ENCODE results near the gene TMEM74B. TPM values are rescaled to one million over a fixed set of nuclear protein-coding genes. Genes with fewer than 3 reads are reported as not detected.
"Not testable (repeated sequence)": the region's sequence is repeated elsewhere in the genome, so short reads cannot be mapped to it uniquely, and the experiment has no call there.

TMEM74B gene
- total and polyA plus RNA-seq, 12 donors = 1.5 to 17.5 (median 2.4) TPM

DNA sequence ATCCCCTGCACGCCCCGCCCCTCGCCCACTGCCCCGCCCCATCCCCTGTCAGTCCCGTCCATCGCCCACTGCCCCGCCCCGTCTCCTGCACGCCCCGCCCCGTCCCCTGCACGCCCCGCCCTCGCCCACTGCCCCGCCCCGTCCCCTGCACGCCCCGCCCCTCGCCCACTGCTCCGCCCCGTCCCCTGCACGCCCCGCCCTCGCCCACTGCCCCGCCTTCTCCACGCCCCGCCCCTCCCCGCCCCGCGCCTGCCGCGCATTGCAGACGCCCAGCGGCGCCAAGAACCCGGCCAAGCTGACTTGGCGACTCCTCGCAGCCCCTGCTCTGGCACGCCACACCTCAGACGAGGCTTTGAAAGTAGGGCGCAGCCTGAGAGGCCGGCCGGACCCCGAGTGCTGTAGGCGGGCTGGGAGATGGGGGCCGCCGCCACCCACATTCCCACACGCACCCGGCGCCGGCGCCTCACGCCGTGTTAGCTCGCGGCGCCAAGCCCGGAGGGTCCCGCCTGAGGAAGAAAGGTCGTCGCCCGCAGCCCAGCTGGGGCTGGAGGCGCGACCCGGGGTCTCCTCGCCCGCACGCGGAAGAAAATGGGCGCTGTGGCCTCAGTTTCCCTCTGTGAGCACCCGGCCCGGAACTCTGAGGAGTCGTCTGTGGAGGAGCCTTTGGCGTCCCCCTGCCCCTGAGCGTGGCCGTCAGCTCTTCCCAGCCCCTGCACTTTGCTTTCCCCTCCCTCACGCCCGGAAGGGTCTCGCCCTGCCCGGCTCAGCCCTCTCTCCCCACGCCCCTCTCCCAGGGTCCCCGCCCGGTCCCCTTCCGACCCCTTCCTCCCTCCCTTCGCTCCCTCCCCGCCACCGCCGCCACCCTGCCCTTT, 41.2 kb upstream of the TMEM74B start, which contains the start of gene RAD21L1:
Gene RAD21L1, plus strand, starts transcription at position 262 of the 872 bp plus-strand sequence. CDS start 2,410 bp downstream, outside the sequence.
- H3K9me3 ChIP-seq = peaks cover 0 to 10% (median 0%) of the 10 kb centered on the region in 11 donors
- H3K36me3 ChIP-seq = no peaks in the 10 kb centered on the region
- H3K27ac ChIP-seq = no peak within 1 kb of the TSS
- WGBS, 2 donors = 2 to 3% methylated on average over 86 to 88 of the region's 88 CpGs
- H3K27me3 ChIP-seq = peaks cover 0 to 51% (median 40%) of the 10 kb centered on the region in 7 donors
- peak within 1 kb of the TSS; percentile 53 to 81 (median 66) for H3K4me3 ChIP-seq
- TF ChIP-seq, protein P1, sequence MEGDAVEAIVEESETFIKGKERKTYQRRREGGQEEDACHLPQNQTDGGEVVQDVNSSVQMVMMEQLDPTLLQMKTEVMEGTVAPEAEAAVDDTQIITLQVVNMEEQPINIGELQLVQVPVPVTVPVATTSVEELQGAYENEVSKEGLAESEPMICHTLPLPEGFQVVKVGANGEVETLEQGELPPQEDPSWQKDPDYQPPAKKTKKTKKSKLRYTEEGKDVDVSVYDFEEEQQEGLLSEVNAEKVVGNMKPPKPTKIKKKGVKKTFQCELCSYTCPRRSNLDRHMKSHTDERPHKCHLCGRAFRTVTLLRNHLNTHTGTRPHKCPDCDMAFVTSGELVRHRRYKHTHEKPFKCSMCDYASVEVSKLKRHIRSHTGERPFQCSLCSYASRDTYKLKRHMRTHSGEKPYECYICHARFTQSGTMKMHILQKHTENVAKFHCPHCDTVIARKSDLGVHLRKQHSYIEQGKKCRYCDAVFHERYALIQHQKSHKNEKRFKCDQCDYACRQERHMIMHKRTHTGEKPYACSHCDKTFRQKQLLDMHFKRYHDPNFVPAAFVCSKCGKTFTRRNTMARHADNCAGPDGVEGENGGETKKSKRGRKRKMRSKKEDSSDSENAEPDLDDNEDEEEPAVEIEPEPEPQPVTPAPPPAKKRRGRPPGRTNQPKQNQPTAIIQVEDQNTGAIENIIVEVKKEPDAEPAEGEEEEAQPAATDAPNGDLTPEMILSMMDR (IDR thresholded peaks at IDR 0.05) = no peak
- intact Hi-C loops (cut with DNase I) = no loop called here
- ATAC-seq (peak; percentile 91 to 97 (median 94)), DNase-seq (peak; percentile 58 to 85)
- H3K4me1 ChIP-seq = peaks cover 0 to 14% (median 12%) of the 10 kb centered on the region in 9 donors

DNA sequence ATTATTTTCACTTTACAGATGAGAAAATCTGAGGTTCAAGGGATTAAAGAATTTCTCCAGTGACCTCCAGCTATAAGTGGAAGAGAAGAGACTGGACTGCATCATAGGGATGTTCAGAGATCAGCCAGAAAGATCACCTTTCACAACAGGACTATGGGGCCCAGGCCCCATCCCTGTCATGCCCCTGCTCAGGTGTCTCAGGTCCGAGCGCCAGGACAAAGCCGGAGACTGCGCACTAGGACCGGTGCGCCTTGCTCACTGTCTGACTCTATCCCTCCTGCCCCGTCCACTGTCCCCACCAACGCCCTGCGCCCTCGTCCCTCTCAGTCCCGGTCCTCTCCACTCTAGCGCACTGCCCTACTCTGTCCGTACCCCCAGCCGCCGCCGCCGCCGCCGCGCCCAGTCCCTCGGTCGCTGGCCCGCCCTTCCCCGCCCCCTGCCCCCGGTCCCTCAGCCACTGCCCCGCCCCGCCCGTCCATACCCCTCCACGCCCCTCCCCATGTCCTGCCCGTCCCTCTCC, 40.5 kb upstream of the TMEM74B start:
- H3K27me3 ChIP-seq = peaks cover 0 to 44% (median 35%) of the 10 kb centered on the region in 7 donors
- WGBS, 2 donors = 2 to 3% methylated on average over 16 to 30 of the region's 30 CpGs
- H3K27ac ChIP-seq = no peak overlapping the region

DNA sequence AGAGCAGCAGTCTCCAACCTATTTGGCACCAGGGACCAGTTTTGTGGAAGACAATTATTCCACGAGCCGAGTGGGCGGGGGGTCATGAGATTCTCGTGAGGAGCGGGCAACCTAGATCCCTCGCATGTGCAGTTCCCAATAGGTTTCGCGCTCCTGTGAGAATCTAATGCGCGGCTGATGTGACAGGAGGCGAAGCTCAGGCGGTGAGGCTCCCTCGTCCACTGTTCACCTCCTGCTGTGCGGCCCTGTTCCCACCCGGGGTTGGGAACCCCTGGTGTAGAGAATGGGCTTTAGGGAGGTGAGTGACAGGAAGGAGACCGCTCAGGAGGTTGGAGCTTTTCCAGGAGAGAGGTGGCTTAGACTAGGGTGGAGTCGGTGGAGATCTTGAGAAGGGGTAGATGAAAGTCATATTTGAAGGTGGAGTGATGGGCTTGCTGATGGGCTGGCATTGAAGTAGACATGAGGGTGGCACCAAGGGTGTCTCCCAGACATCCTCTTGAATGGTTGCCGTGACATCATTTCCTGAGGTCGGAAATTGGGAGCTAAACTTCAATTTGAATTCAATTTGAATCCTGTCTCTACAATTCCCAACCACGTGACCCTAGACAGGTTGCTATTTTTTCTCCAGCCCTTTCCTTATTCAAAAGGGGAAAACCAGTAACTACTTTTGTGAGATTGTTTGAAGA, 39.6 kb upstream of the TMEM74B start:
- intact Hi-C loops (cut with DNase I) = no loop called here
- 79 to 81% methylated on average over 20 of the region's 20 CpGs for WGBS, 2 donors
- H3K27ac ChIP-seq = no peak overlapping the region
- DNase-seq (no peak), ATAC-seq (no peak)
- TF ChIP-seq, protein P1 (IDR thresholded peaks at IDR 0.05) = no peak
- H3K4me1 ChIP-seq = peaks cover 0 to 14% (median 12%) of the 10 kb centered on the region in 9 donors
- peaks cover 0 to 10% (median 0%) of the 10 kb centered on the region in 11 donors for H3K9me3 ChIP-seq
- H3K36me3 ChIP-seq = no peaks in the 10 kb centered on the region
- no peak overlapping the region for H3K4me3 ChIP-seq
- peaks cover 0 to 35% (median 27%) of the 10 kb centered on the region in 7 donors for H3K27me3 ChIP-seq

More for the DNA sequence above, 40.5 kb upstream of the TMEM74B start:
- H3K36me3 ChIP-seq = no peaks in the 10 kb centered on the region
- peaks cover 0 to 14% (median 12%) of the 10 kb centered on the region in 9 donors for H3K4me1 ChIP-seq
- ATAC-seq (peak in 6 of 8 donors; percentile 53 to 85 (median 66)), DNase-seq (no peak)
- TF ChIP-seq, protein P1 (IDR thresholded peaks at IDR 0.05) = no peak
- peaks cover 0 to 10% (median 0%) of the 10 kb centered on the region in 11 donors for H3K9me3 ChIP-seq
- H3K4me3 ChIP-seq = peak overlapping the region in 8 of 10 donors; percentile 24 to 52 (median 44)
- intact Hi-C loops (cut with DNase I) = no loop called here

DNA sequence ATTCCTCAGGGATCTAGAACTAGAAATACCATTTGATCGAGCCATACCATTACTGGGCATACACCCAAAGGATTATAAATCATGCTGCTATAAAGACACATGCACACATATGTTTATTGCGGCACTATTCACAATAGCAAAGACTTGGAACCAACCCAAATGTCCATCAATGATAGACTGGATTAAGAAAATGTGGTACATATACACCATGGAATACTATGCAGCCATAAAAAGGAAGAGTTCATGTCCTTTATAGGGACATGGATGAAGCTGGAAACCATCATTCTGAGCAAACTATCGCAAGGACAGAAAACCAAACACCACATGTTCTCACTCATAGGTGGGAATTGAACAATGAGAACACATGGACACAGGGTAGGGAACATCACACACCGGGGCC, 38.0 kb upstream of the TMEM74B start:
- Histone ChIP-seq H3K27me3 (peaks cover 0 to 19% (median 12%) of the 10 kb centered on the region in 7 donors), H3K9me3 (peaks cover 0 to 10% (median 0%) of the 10 kb centered on the region in 11 donors), H3K4me1 (peaks cover 0 to 14% (median 12%) of the 10 kb centered on the region in 9 donors)
- ATAC-seq; intact Hi-C loops (cut with DNase I); H3K27ac ChIP-seq; DNase-seq; H3K4me3 ChIP-seq; H3K36me3 ChIP-seq: not testable (repeated sequence)
- 86 to 90% methylated on average over 3 to 4 of the region's 4 CpGs for WGBS, 2 donors

DNA sequence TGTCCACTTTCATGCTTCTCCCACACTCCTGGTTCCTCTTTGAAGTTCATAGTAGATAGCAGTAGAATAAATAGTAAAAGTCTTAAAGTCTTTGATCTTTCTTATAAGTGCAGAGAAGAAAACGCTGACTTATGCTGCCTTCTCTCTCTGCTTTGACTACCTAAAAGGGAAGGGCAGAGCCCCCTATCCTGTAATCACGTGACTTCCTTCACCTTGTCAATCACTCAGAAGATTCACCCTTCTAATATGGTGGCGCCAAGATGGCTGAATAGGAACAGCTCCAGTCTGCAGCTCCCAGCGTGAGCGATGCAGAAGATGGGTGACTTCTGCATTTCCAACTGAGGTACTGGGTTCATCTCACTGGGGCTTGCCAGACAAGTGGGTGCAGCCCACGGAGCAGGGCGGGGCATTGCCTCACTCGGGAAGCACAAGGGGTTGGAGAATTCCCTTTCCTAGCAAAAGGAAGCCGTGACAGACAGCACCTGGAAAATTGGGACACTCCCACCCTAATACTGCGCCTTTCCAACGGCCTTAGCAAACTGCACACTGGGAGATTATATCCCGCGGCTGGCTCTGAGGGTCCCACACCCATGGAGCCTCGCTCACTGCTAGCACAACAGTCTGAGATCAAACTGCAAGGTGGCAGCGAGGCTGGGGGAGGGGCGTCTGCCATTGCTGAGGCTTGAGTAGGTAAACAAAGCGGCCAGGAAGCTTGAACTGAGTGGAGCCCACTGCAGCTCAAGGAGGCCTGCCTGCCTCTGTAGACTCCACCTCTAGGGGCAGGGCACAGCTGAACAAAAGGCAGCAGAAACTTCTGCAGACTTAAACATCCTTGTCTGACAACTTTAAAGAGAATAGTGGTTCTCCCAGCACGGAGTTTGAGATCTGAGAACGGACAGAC, 32.0 kb upstream of the TMEM74B start:
- WGBS, 2 donors = 81 to 84% methylated on average over 19 of the region's 19 CpGs
- ATAC-seq = not testable (repeated sequence)
- intact Hi-C loops (cut with DNase I) = loop anchor here in 4 of 10 donors (10.0 kb wide), 4 partner anchors 102 to 412 kb away; partner anchors contain the start of gene PSMF1 (in 1 of the 4)

More for the DNA sequence above, 32.0 kb upstream of the TMEM74B start:
- H3K27ac ChIP-seq, H3K9me3 ChIP-seq, DNase-seq, H3K36me3 ChIP-seq, H3K4me1 ChIP-seq, H3K4me3 ChIP-seq: not testable (repeated sequence)
- H3K27me3 ChIP-seq = peaks cover 0 to 17% (median 4%) of the 10 kb centered on the region in 7 donors
